ENCODE data around the gene ZBTB38.

ZBTB38 gene

GRCh38 chr3:141409940-141410241 lies 41.6 kb downstream of the ZBTB38 start:
- DNase-seq = no peak

GRCh38 chr3:141410408-141410807 lies 42.1 kb downstream of the ZBTB38 start:
- no peak for DNase-seq

GRCh38 chr3:141410846-141411245 lies 42.5 kb downstream of the ZBTB38 start:
- no peak for DNase-seq

GRCh38 chr3:141411251-141411771 lies 43.0 kb downstream of the ZBTB38 start:
- no peak for DNase-seq

GRCh38 chr3:141412087-141412935 lies 44.0 kb downstream of the ZBTB38 start:
- peak; percentile 42 for DNase-seq

GRCh38 chr3:141412936-141413354 lies 44.6 kb downstream of the ZBTB38 start:
- DNase-seq = no peak

- no peak for DNase-seq
Observed at GRCh38 chr3:141413391-141413790, 45.1 kb downstream of the ZBTB38 start.

- no peak for DNase-seq
Observed at GRCh38 chr3:141413801-141414689, 45.7 kb downstream of the ZBTB38 start.

GRCh38 chr3:141414800-141415462 lies 46.6 kb downstream of the ZBTB38 start:
- no peak for DNase-seq

- DNase-seq = no peak
Observed at GRCh38 chr3:141415953-141416352, 47.6 kb downstream of the ZBTB38 start.

Measured in NCI-H510A treated with DMSO at 0.1 percent for 48 hours (cell line).